HUES6 (cell line): Measurements from ENCODE around the gene ATAT1.

Source experiments
- H3K27ac ChIP-seq: 2 replicates; pipeline ENCODE4 v1.7.0; 2013; ENCODE audit warnings: low read depth, mild to moderate bottlenecking, low read length, inconsistent platforms
- H3K27me3 ChIP-seq: 2 replicates; pipeline ENCODE4 v1.6.1; 2013; ENCODE audit warnings: low read length; ENCODE audit not compliant: control insufficient read depth, insufficient read depth
- H3K36me3 ChIP-seq: 2 replicates; pipeline ENCODE4 v1.6.1; 2013; ENCODE audit warnings: low read length; ENCODE audit not compliant: control insufficient read depth, insufficient read depth
- H3K4me1 ChIP-seq: 2 replicates; pipeline ENCODE4 v1.6.1; 2013; ENCODE audit warnings: low read length; ENCODE audit not compliant: control insufficient read depth, insufficient read depth
- H3K4me3 ChIP-seq: 2 replicates; pipeline ENCODE4 v1.5.1; 2013; ENCODE audit warnings: low read depth, low read length
- H3K9ac ChIP-seq: one replicate; pipeline ENCODE4 v1.6.1; 2013; ENCODE audit warnings: mild to moderate bottlenecking, low read length
- H3K9me3 ChIP-seq: 2 replicates; pipeline ENCODE4 v1.6.1; 2013; ENCODE audit warnings: low read depth, low read length; ENCODE audit not compliant: control insufficient read depth, insufficient read depth

ATAT1 gene

GRCh38 chr6:30686908-30687658, 60.4 kb downstream of the ATAT1 start:
- Histone ChIP-seq H3K9ac (peak overlapping the region; percentile 84), H3K9me3 (no peaks in the 10 kb centered on the region), H3K27ac (peak overlapping the region; percentile 70; the same call in 1 of the 2 replicates), H3K36me3 (no peaks in the 10 kb centered on the region), H3K4me3 (peak overlapping the region; percentile 79), H3K27me3 (no peaks in the 10 kb centered on the region), H3K4me1 (peaks cover 55% of the 10 kb centered on the region)

- peak overlapping the region; percentile 79 for H3K4me3 ChIP-seq
- peak overlapping the region; percentile 70; the same call in 1 of the 2 replicates for H3K27ac ChIP-seq
- H3K4me1 ChIP-seq: peaks cover 47% of the 10 kb centered on the region
- H3K27me3 ChIP-seq: no peaks in the 10 kb centered on the region
- no peaks in the 10 kb centered on the region for H3K36me3 ChIP-seq
- H3K9me3 ChIP-seq: no peaks in the 10 kb centered on the region
- H3K9ac ChIP-seq: peak overlapping the region; percentile 84
These were observed 61.2 kb downstream of the ATAT1 start for GRCh38 chr6:30687659-30688431.

GRCh38 chr6:30688569-30688968, 61.9 kb downstream of the ATAT1 start:
- H3K27ac ChIP-seq: no peak overlapping the region
- H3K4me1 ChIP-seq: peaks cover 40% of the 10 kb centered on the region
- no peaks in the 10 kb centered on the region for H3K36me3 ChIP-seq
- H3K4me3 ChIP-seq: no peak overlapping the region; the same call in 1 of the 2 replicates
- no peak overlapping the region for H3K9ac ChIP-seq
- H3K27me3 ChIP-seq: no peaks in the 10 kb centered on the region
- no peaks in the 10 kb centered on the region for H3K9me3 ChIP-seq

- Histone ChIP-seq H3K9me3 (no peaks in the 10 kb centered on the region), H3K36me3 (no peaks in the 10 kb centered on the region), H3K4me1 (peaks cover 38% of the 10 kb centered on the region), H3K27me3 (no peaks in the 10 kb centered on the region), H3K27ac (no peak overlapping the region), H3K9ac (peak overlapping the region; percentile 79), H3K4me3 (peak overlapping the region; percentile 95; the same call in 1 of the 2 replicates)
These were observed 62.6 kb downstream of the ATAT1 start for GRCh38 chr6:30689022-30689865.

- H3K9ac ChIP-seq: peak overlapping the region; percentile 79
- peaks cover 34% of the 10 kb centered on the region for H3K4me1 ChIP-seq
- H3K27me3 ChIP-seq: no peaks in the 10 kb centered on the region
- H3K36me3 ChIP-seq: no peaks in the 10 kb centered on the region
- peak overlapping the region; percentile 95 for H3K4me3 ChIP-seq
- no peaks in the 10 kb centered on the region for H3K9me3 ChIP-seq
- H3K27ac ChIP-seq: peak overlapping the region; percentile 32; the same call in 1 of the 2 replicates
These were observed 63.3 kb downstream of the ATAT1 start for GRCh38 chr6:30689985-30690384.

- Histone ChIP-seq H3K4me1 (peaks cover 29% of the 10 kb centered on the region), H3K9ac (peak within 1 kb of the TSS; percentile 79), H3K27me3 (no peaks in the 10 kb centered on the region), H3K36me3 (no peaks in the 10 kb centered on the region), H3K9me3 (no peaks in the 10 kb centered on the region), H3K4me3 (peak within 1 kb of the TSS; percentile 95), H3K27ac (peak within 1 kb of the TSS; percentile 32; the same call in 1 of the 2 replicates)
These were observed 63.9 kb downstream of the ATAT1 start, which contains the start of gene NRM for GRCh38 chr6:30690403-30691207. TSS of gene NRM (minus strand) at chr6:30690984. CDS start at chr6:30690974, 10 bp downstream.

- H3K4me1 ChIP-seq: peaks cover 23% of the 10 kb centered on the region
- no peak overlapping the region for H3K27ac ChIP-seq
- H3K36me3 ChIP-seq: no peaks in the 10 kb centered on the region
- H3K4me3 ChIP-seq: peak overlapping the region; percentile 95
- H3K9ac ChIP-seq: no peak overlapping the region
- H3K9me3 ChIP-seq: no peaks in the 10 kb centered on the region
- no peaks in the 10 kb centered on the region for H3K27me3 ChIP-seq
These were observed 64.7 kb downstream of the ATAT1 start for GRCh38 chr6:30691208-30691847.
